Measurements from ENCODE around the gene INPP5D.
"Not testable (repeated sequence)": the region's sequence is repeated elsewhere in the genome, so short reads cannot be mapped to it uniquely, and the experiment has no call there.

The INPP5D gene

GRCh38 chr2:233195027-233195426, 134.9 kb downstream of the INPP5D start:
- no peak for DNase-seq (ENCODE audit: low read depth, low spot score)
- H3K27ac ChIP-seq = no peak overlapping the region

DNA sequence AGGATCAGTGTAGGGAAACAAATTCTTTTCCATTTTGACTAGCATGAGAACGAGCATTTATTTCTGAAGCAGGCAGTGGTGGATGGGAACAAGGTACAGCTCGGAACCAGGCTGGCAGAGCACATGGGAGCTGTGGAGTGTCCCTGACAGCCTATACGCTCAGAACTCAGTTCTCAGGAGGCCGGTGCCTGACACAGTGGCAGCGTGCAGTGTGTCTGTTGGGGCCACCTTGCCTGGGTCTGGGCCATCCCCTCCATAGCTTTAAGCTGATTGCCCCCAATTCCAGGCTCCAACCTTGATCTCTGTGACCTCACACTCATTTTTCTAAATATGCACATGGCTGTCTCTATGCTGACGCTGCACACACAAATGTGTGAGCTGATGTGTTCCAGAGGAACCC, 136.9 kb downstream of the INPP5D start:
- H3K27ac ChIP-seq = no peak overlapping the region
- DNase-seq (ENCODE audit: low read depth, low spot score) = no peak

DNA sequence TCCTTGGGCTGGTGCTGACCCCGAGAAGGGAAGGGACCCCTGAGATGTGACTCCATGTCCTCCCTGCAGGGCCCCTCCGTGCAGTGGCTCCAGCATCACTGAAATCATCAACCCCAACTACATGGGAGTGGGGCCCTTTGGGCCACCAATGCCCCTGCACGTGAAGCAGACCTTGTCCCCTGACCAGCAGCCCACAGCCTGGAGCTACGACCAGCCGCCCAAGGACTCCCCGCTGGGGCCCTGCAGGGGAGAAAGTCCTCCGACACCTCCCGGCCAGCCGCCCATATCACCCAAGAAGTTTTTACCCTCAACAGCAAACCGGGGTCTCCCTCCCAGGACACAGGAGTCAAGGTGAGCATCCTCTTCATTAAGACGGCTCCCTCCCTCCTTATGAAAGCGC, 137.9 kb downstream of the INPP5D start:
- DNase-seq (ENCODE audit: low read depth, low spot score) = no peak
- no peak overlapping the region for H3K27ac ChIP-seq

DNA sequence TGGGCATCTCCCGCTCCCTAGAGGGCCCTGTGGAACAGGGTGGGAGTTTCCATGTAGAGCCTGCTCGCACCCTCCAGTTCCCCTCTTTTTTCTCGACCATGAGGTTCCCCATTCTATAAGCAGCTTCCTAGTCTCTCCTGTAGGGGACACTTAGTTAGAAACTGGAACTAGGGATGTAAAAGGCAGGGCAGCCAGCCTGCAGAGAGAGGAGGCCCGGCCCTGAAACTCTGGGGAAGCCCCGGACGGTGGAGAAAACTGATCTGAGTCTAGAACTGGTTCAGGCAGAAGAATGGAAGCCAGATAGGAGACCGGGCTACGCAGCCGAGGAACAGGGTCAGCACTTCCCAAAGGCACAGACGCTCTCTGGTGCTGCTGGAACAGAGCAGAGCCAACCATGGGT, 139.7 kb downstream of the INPP5D start:
- DNase-seq (ENCODE audit: low read depth, low spot score) = no peak
- H3K27ac ChIP-seq = no peak overlapping the region

- DNase-seq (ENCODE audit: low read depth, low spot score); H3K27ac ChIP-seq: not testable (repeated sequence)
Measured at GRCh38 chr2:233200790-233201189, 140.6 kb downstream of the INPP5D start.

DNA sequence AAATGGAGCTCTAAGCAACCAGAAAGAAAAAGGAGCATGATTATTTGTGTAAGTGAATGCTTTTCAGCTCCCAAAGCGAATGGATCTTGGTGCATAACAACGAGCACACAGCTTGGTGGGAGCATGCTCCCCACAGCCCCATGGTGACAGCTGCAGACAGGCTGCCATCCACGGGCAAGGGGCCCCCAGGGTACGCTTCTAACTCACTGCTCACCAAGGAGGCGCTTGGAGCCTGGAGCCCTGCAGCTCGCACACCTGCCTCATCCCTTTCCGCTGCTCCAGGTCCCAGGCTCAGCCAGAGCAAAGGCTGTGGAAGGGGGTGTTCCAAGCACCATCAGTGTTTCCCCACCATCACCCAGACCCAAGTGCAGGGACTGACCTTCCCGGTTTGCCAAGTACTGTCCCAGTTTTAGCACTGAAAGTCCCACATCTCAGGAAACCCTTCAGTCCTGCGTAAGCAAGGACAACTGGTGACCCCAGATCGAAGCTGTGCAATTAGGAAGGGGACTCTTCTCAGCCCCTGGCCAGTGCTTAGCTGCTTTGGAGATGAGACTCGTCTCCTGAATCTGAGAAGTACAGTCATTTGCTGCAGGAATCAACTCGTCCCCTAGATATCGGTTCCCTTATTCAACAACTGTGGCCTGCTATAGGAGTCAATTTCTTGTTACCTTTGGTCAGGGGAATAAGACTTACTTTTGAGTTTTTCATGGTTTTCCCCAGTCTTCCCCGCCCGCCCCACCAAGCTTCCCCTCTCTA, 141.3 kb downstream of the INPP5D start:
- DNase-seq (ENCODE audit: low read depth, low spot score) = no peak
- H3K27ac ChIP-seq = no peak overlapping the region

- DNase-seq (ENCODE audit: low read depth, low spot score) = no peak
- H3K27ac ChIP-seq = no peak overlapping the region
Measured at GRCh38 chr2:233202531-233202944, 142.4 kb downstream of the INPP5D start.

GRCh38 chr2:233203060-233203459, 142.9 kb downstream of the INPP5D start:
- no peak overlapping the region for H3K27ac ChIP-seq
- DNase-seq (ENCODE audit: low read depth, low spot score) = no peak

DNA sequence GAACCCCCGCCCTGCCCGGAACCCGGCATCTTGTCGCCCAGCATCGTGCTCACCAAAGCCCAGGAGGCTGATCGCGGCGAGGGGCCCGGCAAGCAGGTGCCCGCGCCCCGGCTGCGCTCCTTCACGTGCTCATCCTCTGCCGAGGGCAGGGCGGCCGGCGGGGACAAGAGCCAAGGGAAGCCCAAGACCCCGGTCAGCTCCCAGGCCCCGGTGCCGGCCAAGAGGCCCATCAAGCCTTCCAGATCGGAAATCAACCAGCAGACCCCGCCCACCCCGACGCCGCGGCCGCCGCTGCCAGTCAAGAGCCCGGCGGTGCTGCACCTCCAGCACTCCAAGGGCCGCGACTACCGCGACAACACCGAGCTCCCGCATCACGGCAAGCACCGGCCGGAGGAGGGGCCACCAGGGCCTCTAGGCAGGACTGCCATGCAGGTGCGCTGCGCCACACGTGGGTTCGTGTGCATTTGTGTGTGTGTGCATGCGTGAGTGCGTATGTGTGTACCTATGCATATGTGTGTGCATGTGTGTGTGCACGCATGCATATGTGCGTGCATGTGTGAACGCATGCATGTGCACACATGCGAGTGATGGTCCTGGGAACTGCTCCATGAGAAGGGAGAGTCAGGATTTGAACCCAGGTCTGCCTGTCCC, 144.3 kb downstream of the INPP5D start:
- no peak overlapping the region for H3K27ac ChIP-seq
- DNase-seq (ENCODE audit: low read depth, low spot score) = no peak

DNA sequence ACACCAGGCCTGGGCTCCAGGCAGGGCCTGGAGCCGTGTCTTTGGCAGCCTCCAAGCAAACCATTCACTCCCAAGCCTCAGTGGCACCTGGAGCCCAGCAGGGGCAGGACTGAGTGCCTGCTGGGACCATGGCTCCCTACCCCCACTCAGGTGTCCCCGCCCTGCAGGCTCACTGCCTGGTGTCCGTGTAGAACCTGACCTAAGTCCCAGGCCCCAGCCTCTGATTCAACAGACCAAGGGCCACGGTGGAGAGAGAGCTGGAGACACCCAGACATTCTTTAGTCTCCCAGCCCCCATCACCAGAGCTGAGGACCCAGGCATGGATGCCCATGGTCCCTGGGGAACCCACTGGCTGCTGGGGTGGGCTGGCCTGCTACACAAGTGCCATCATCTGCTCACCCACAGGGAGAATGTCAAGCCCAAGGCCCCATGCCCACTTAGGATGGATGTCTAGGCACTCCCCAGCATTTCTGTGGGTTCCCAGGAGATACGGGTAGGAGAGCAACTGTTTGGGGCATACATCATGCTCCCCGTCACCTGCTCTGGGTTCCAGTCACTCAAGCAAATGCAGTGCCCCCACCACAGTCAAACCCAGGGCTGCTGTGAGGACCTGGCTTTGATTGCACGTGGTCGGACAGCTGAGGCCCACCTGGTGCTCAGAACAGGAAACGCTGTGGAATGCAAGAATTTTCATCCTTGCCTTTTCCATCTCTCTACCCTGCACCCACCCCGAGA, 148.4 kb downstream of the INPP5D start:
- no peak overlapping the region for H3K27ac ChIP-seq
- no peak for DNase-seq (ENCODE audit: low read depth, low spot score)

DNA sequence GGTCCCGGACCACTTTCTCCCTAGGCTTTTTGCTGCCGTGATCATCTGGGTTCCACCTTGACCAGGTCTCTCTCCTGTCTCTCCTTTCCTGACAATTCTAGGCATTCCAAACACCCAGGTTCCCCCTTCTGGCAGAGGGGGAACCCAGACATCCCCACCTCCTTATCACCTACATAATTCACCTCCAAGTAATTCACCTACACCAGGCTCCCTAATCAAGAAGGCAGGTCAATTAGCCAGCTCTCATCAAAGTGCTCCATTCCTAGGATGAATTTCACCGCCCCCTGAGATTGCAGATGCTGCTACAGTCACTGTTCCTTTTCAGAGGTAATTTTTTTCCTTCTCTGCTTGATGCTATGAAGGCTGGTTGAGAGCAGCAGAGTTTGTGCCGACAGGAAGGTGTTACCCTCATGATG, 149.0 kb downstream of the INPP5D start:
- no peak overlapping the region for H3K27ac ChIP-seq
- DNase-seq (ENCODE audit: low read depth, low spot score) = no peak

DNA sequence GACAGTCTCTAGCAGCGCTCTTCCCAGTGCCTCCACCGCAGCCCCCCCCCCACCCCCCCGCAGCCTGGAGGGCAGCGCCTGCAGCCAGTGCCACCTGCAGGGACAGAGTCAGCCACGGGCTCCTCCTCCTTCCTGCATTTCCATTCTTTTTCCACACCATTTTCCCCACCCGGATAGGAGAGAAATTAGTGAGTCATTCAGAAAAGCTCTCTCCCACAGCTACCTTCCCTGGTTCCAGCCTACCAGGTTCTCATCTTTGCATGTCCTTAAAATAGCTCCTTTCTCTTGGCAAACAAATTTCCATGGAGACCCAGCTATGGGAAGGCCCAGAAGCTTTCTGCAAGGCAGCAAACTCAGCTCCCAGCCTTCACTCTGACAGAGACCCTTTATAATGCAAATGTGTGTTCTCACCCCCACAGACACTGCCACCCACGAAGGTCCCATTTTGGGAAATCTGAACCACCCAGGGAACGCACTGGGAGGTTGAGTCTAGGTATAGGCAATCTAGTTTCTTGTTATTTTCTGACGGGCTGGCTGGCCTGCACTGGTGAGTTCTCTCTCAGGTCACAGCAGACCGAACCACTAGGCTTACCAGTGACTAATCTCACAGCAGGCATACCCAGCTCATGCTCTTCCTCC, 149.5 kb downstream of the INPP5D start:
- H3K27ac ChIP-seq = no peak overlapping the region
- DNase-seq (ENCODE audit: low read depth, low spot score) = no peak

GRCh38 chr2:233210281-233210680, 150.1 kb downstream of the INPP5D start:
- H3K27ac ChIP-seq = no peak overlapping the region
- DNase-seq (ENCODE audit: low read depth, low spot score) = no peak

DNA sequence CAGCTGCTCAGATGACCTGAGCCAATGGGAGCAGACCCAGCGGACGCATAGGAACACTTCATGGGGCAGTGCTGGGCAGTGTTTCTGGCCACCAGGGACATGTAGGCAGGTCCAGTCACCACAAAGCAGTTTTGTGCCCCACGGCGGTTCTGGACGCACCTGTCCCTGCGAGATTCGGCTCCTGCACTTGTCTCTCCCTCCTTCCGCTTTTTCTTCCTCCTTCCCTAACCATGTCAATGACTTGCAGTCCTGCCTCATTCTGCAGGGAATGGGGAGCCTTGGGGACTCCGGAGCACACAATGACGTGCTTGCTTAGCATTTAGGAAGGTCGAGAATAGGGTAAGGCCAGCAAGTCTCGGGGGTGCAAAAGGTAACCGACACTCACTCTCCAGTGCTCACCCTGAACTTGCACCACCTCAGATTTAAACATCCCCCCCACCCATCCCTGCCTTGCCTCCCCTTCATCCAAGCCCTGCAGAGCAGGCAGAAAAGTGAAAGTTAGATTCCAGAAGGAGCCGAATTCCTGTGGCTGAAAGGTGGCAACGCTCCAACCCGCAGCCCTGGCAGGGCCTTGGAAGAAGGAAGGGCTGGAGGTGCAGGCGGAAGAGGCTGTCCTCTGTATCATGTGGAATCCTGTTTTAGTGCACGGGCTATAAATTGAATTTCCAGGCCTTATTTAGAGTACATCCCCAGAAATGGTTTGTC, 150.9 kb downstream of the INPP5D start:
- H3K27ac ChIP-seq = no peak overlapping the region
- DNase-seq (ENCODE audit: low read depth, low spot score) = peak; percentile 60

- no peak overlapping the region for H3K27ac ChIP-seq
- no peak for DNase-seq (ENCODE audit: low read depth, low spot score)
Measured at GRCh38 chr2:233211548-233211895, 151.4 kb downstream of the INPP5D start.

DNA sequence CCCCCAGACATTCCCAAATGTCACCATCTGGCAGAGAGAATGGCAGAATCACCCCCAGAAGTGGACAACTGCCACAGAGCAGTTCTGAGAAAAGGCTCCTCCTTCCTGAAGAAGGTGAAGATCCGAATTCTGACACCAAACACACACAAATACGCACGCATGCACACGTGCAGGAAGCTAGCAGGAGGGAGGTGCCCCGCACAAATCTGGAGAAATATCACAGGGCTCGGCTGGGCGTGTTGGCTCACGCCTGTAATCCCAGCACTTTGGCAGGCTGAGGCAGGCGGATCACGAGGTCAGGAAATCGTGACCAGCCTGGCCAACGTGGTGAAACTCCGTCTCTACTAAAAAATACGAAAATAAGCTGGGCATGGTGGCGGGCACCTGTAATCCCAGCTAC, 152.9 kb downstream of the INPP5D start:
- DNase-seq (ENCODE audit: low read depth, low spot score) = peak; percentile 10
- no peak overlapping the region for H3K27ac ChIP-seq

- no peak overlapping the region for H3K27ac ChIP-seq
- no peak for DNase-seq (ENCODE audit: low read depth, low spot score)
Measured at GRCh38 chr2:233213975-233214374, 153.8 kb downstream of the INPP5D start.

DNA sequence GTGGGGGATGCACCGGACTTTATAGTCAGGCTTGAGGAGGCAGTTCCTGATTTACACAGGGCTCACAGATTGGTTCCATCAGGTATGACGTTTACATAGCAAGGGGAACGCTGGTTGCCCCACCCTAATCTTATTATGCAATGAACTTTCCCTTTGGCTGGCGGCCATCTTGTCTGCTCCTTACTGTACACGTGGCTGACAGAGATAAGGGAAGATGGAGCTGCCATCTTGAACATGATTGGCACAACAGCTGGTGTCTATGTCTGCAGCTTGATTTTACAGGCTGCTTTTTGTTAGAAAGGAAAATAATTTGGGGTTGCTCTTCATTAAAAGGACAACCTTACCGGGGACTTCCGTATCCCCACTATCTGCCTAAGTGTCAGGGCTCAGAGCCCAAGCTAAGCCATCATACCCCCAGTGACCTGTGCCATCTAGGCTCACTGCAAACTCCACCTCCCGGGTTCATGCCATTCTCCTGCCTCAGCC, 157.8 kb downstream of the INPP5D start:
- no peak for DNase-seq (ENCODE audit: low read depth, low spot score)
- no peak overlapping the region for H3K27ac ChIP-seq

GRCh38 chr2:233218836-233219235, 158.7 kb downstream of the INPP5D start:
- H3K27ac ChIP-seq = no peak overlapping the region
- DNase-seq (ENCODE audit: low read depth, low spot score) = no peak

GRCh38 chr2:233219848-233220247, 159.7 kb downstream of the INPP5D start:
- no peak for DNase-seq (ENCODE audit: low read depth, low spot score)
- no peak overlapping the region for H3K27ac ChIP-seq
